Astrocyte (in vitro differentiated cells and primary cell): ENCODE results near the gene NPL. TPM values are rescaled to one million over a fixed set of nuclear protein-coding genes. Genes with fewer than 3 reads are reported as not detected.

ENCODE experiments used
- DNase-seq: peaks from one replicate; pipeline ENCODE4 v3.0.0-alpha.2; 2010; ENCODE audit warnings: low read depth
- FAIRE-seq: peaks from 2 replicates; lab custom pipeline; 2011; peaks lifted over from hg19 to GRCh38; lab: Jason Lieb, UNC
- H2AFZ ChIP-seq: 2 replicates; pipeline ENCODE4 v1.6.0; 2012; ENCODE audit warnings: low read depth, low read length, inconsistent platforms
- H3K27ac ChIP-seq: 2 replicates; pipeline ENCODE4 v1.5.1; 2011; ENCODE audit warnings: low read depth, low read length, inconsistent platforms
- H3K27me3 ChIP-seq: 2 replicates; pipeline ENCODE4 v1.6.0; 2011; ENCODE audit warnings: low read length, inconsistent platforms; ENCODE audit not compliant: insufficient read depth
- H3K36me3 ChIP-seq: 2 replicates; pipeline ENCODE4 v1.5.1; 2011; ENCODE audit warnings: low read length, inconsistent platforms; ENCODE audit not compliant: insufficient read depth
- H3K4me1 ChIP-seq: 2 replicates; pipeline ENCODE4 v1.5.1; 2011; ENCODE audit warnings: low read length, inconsistent platforms; ENCODE audit not compliant: insufficient read depth
- H3K4me2 ChIP-seq: 2 replicates; pipeline ENCODE4 v1.6.0; 2012; ENCODE audit warnings: low read length, inconsistent platforms
- H3K4me3 ChIP-seq: 2 replicates; pipeline ENCODE4 v1.5.1; 2011; ENCODE audit warnings: low read depth, mild to moderate bottlenecking, low read length, inconsistent platforms; ENCODE audit not compliant: insufficient read depth
- H3K79me2 ChIP-seq: 2 replicates; pipeline ENCODE4 v1.6.0; 2012; ENCODE audit warnings: mild to moderate bottlenecking, low read length, inconsistent platforms; ENCODE audit not compliant: insufficient read depth
- H3K9ac ChIP-seq: 2 replicates; pipeline ENCODE4 v1.6.0; 2012; ENCODE audit warnings: mild to moderate bottlenecking, low read length, inconsistent platforms
- H3K9me3 ChIP-seq: 2 replicates; pipeline ENCODE4 v1.5.1; 2012; ENCODE audit warnings: low read depth, mild to moderate bottlenecking, low read length, inconsistent platforms; ENCODE audit not compliant: insufficient read depth
- H4K20me1 ChIP-seq: 2 replicates; pipeline ENCODE4 v1.6.0; 2012; ENCODE audit warnings: low read length, inconsistent platforms; ENCODE audit not compliant: insufficient read depth
- H3K27ac Mint-ChIP-seq: one replicate; pipeline ENCODE4 v1.8.0; 2021; ENCODE audit warnings: mild to moderate bottlenecking, mixed read lengths; ENCODE audit not compliant: unreplicated experiment
- H3K27me3 Mint-ChIP-seq: one replicate; pipeline ENCODE4 v1.8.0; 2021; ENCODE audit warnings: low read depth, mixed read lengths; ENCODE audit not compliant: unreplicated experiment
- H3K36me3 Mint-ChIP-seq: one replicate; pipeline ENCODE4 v1.8.0; 2021; ENCODE audit warnings: low read depth, mixed read lengths; ENCODE audit not compliant: unreplicated experiment
- H3K4me1 Mint-ChIP-seq: one replicate; pipeline ENCODE4 v1.8.0; 2021; ENCODE audit warnings: low read depth, mixed read lengths; ENCODE audit not compliant: unreplicated experiment
- H3K4me3 Mint-ChIP-seq: one replicate; pipeline ENCODE4 v1.8.0; 2021; ENCODE audit warnings: mild to moderate bottlenecking, moderate library complexity, mixed read lengths; ENCODE audit not compliant: unreplicated experiment
- H3K9me3 Mint-ChIP-seq: one replicate; pipeline ENCODE4 v1.8.0; 2021; ENCODE audit warnings: mild to moderate bottlenecking, mixed read lengths; ENCODE audit not compliant: unreplicated experiment
- EZH2 ChIP-seq: IDR thresholded peaks from 2 replicates; pipeline ENCODE4 v1.6.1; 2012; ENCODE audit warnings: mild to moderate bottlenecking, low read length, inconsistent platforms; ENCODE audit not compliant: insufficient read depth
- total RNA-seq: library from RNA; stranded (reverse); gene quantifications from 2 replicates; pipeline ENCODE4 v1.2.1, GENCODE V29; 2021
- TF ChIP-seq, protein P1 (sequence below): IDR thresholded peaks from 2 replicates; pipeline ENCODE4 v1.5.1; 2011; ENCODE audit warnings: low read depth, mild to moderate bottlenecking, inconsistent platforms, low read length, moderate library complexity; ENCODE audit not compliant: insufficient read depth

The NPL gene
- total RNA-seq, 1 donor from 2014 or later: 3.3 TPM

GRCh38 chr1:182742780-182743179, 46.8 kb upstream of the NPL start:
- TF ChIP-seq, protein P1, sequence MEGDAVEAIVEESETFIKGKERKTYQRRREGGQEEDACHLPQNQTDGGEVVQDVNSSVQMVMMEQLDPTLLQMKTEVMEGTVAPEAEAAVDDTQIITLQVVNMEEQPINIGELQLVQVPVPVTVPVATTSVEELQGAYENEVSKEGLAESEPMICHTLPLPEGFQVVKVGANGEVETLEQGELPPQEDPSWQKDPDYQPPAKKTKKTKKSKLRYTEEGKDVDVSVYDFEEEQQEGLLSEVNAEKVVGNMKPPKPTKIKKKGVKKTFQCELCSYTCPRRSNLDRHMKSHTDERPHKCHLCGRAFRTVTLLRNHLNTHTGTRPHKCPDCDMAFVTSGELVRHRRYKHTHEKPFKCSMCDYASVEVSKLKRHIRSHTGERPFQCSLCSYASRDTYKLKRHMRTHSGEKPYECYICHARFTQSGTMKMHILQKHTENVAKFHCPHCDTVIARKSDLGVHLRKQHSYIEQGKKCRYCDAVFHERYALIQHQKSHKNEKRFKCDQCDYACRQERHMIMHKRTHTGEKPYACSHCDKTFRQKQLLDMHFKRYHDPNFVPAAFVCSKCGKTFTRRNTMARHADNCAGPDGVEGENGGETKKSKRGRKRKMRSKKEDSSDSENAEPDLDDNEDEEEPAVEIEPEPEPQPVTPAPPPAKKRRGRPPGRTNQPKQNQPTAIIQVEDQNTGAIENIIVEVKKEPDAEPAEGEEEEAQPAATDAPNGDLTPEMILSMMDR: no peak
- TF ChIP-seq EZH2: no peak
- H3K27me3 Mint-ChIP-seq: no peaks in the 10 kb centered on the region
- no peaks in the 10 kb centered on the region for H3K36me3 Mint-ChIP-seq
- no peaks in the 10 kb centered on the region for H3K9me3 ChIP-seq
- H3K4me1 ChIP-seq: no peaks in the 10 kb centered on the region
- H3K36me3 ChIP-seq: no peaks in the 10 kb centered on the region
- no peak for FAIRE-seq
- no peak overlapping the region for H3K4me3 Mint-ChIP-seq
- peaks cover 2% of the 10 kb centered on the region for H3K4me1 Mint-ChIP-seq
- no peak overlapping the region for H3K27ac ChIP-seq
- peaks cover 6% of the 10 kb centered on the region for H3K9me3 Mint-ChIP-seq
- no peak overlapping the region for H3K4me2 ChIP-seq
- no peak overlapping the region for H3K9ac ChIP-seq
- no peak overlapping the region for H3K27ac Mint-ChIP-seq
- H3K79me2 ChIP-seq: no peaks in the 10 kb centered on the region
- DNase-seq: no peak
- no peaks in the 10 kb centered on the region for H3K27me3 ChIP-seq
- H3K4me3 ChIP-seq: no peak overlapping the region
- H4K20me1 ChIP-seq: no peaks in the 10 kb centered on the region
- no peak overlapping the region for H2AFZ ChIP-seq

DNA sequence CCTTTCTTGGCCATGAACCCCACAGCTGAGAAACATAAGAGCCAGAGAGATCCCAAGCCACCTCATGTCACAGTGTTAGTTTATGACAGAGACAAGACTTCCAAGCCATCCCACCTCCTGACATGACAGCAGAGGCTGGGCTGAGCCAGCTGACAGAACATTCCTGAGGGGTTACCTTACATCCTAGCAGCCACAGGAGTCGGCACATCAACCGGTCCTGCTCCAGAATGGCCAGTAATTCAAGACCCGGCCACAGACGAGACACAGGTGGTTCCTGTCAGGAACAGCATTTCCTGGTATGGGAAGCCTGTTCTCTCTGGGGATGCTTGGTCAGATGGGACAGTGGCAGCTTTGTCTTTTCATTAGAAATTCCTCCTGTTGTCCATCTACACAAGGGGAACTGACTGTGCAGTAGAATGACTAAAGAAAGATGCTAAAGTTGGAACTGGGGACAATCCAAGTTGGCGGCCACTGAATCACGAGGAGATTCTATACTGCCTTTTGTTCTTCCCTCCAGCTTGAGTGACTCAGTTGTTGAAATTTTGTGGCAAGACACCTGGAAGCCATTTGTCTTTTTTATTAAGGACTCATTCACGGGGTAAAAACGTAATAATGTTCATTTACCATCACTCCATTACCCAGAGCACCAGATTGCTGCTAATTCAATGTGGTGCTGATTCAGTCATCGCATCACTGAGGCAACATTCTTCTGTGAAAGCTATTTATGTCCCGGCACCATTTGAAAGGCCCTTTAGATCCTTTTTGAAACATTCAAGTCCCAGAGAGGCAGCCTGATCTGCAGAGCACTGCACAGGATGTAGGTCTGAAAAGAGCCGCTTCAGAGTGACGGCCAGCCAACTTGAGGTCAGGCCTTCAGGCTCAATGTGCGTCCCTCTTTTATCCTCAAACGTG, 37.2 kb upstream of the NPL start:
- Mint-ChIP-seq H3K36me3 (no peaks in the 10 kb centered on the region), H3K4me1 (peaks cover 15% of the 10 kb centered on the region), H3K9me3 (no peaks in the 10 kb centered on the region), H3K27ac (no peak overlapping the region), H3K27me3 (no peaks in the 10 kb centered on the region), H3K4me3 (no peak overlapping the region)
- H3K27me3 ChIP-seq: no peaks in the 10 kb centered on the region
- peak; percentile 94 for DNase-seq
- peak overlapping the region; percentile 65 for H3K27ac ChIP-seq
- no peaks in the 10 kb centered on the region for H3K9me3 ChIP-seq
- FAIRE-seq: no peak
- H2AFZ ChIP-seq: peak overlapping the region; percentile 61
- no peak overlapping the region for H3K4me3 ChIP-seq
- H4K20me1 ChIP-seq: no peaks in the 10 kb centered on the region
- no peaks in the 10 kb centered on the region for H3K36me3 ChIP-seq
- H3K9ac ChIP-seq: peak overlapping the region; percentile 1
- TF ChIP-seq, protein P1: no peak
- no peak for TF ChIP-seq EZH2
- peak overlapping the region; percentile 61 for H3K4me2 ChIP-seq
- peaks cover 13% of the 10 kb centered on the region for H3K4me1 ChIP-seq
- H3K79me2 ChIP-seq: no peaks in the 10 kb centered on the region

DNA sequence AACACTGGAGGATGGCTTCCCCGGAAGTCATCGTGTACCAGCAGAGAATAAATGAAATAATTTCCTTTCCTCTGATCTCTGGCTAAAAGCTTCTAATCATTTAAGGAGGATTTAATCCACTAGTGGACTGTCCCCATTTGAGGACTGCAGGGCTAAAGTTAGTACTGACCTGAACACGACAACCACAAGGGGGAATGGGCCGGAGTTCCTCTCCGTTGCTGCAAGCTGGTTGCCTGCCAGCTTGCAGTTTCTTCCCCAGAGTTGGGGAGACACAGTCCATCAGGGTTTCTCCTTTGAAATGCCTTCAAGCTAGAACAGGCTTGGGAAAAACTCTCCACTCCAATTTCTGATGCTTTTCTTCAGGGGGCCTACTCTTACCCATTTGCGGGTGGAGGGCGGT, 35.5 kb upstream of the NPL start:
- H3K27ac ChIP-seq: no peak overlapping the region
- H2AFZ ChIP-seq: no peak overlapping the region
- no peak for DNase-seq
- no peaks in the 10 kb centered on the region for H3K27me3 ChIP-seq
- no peaks in the 10 kb centered on the region for H3K27me3 Mint-ChIP-seq
- H3K36me3 ChIP-seq: no peaks in the 10 kb centered on the region
- no peak overlapping the region for H3K4me3 ChIP-seq
- H3K4me1 Mint-ChIP-seq: peaks cover 15% of the 10 kb centered on the region
- H3K4me3 Mint-ChIP-seq: no peak overlapping the region
- H4K20me1 ChIP-seq: no peaks in the 10 kb centered on the region
- H3K9ac ChIP-seq: no peak overlapping the region
- H3K9me3 ChIP-seq: no peaks in the 10 kb centered on the region
- no peak overlapping the region for H3K27ac Mint-ChIP-seq
- H3K4me1 ChIP-seq: peaks cover 13% of the 10 kb centered on the region
- H3K36me3 Mint-ChIP-seq: no peaks in the 10 kb centered on the region
- FAIRE-seq: no peak
- no peaks in the 10 kb centered on the region for H3K9me3 Mint-ChIP-seq
- no peaks in the 10 kb centered on the region for H3K79me2 ChIP-seq
- TF ChIP-seq EZH2: no peak
- TF ChIP-seq, protein P1: no peak
- H3K4me2 ChIP-seq: no peak overlapping the region
